ENCODE data around the gene EGF.

Gene EGF

DNA sequence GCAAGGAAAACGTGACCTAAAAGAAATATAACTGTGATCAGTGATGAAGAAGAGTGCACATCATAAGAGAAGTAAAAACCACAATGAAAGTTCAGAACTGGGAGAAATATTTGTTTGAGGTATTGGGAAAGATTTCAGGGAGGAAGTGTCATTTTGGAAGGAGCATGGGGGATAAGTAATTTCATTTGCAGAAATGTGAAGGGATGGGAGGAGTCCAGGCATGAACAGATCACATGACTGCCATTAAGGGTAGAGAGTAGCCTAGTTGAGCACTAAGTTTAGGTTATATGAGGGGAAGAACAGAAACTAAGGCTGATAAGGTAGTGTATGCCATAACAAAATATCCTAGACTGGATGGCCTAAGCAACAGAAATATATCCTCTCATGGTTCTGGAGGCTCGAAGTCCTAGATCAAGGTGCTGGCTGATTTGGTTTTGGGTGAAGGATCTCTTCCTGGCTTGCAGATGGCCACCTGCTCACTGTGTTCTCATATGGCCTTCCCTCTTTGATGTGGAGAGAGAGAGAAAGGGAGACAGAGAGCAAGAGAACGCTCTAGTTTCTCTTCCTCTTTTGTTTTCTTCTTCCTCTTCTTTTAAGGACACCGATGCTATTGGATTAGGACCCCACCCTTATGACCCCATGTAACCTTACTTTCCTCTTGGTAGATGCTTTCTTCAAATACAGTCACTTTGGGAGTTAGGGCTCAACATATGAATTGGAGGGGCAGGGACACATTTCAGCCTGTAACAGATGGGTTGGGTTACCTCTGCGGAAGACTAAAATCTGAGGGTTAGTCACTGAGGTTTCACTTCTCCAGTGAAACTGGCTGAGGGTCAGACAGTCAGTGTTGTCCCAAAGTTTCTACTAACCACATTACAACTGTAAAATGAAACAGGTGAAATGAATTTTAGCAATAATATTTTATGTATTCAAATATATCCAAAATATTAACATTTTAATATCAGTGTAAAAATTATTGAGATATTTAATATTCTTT lies 77.9 kb downstream of the EGF start:
- no peak for DNase-seq (ENCODE audit: low read depth in 2 of 3, low spot score in 1 of 3)

DNA sequence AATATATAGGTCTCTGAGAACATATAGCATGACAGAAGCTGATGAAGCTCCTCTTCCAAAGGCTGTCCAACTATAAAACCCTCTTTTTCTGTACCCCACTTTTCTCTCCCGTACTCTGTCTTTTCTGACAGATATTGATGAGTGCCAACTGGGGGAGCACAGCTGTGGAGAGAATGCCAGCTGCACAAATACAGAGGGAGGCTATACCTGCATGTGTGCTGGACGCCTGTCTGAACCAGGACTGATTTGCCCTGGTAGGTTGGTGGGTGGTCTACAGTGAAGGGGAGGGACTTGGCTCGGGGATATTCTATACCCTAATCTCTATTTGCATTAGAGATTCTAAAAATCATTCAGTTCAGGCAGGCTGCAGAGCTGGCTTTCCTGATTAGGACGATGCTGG lies 80.4 kb downstream of the EGF start:
- DNase-seq (ENCODE audit: low read depth in 2 of 3, low spot score in 1 of 3) = no peak

DNA sequence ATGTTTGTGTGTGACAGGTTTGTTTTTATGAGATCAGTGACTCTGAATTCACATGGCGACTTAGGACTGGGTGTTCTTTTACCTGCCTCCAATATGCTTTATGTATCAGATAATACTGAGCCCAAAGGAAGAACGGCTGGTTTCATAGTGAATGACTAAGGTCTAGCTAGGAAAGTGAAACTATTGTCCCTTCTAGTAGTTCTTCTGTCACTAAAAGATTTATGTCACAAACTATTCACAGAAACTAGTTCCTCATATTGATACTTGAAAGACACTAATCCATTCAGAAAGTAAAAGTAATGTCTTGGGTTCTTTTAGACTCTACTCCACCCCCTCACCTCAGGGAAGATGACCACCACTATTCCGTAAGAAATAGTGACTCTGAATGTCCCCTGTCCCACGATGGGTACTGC lies 81.7 kb downstream of the EGF start:
- no peak for DNase-seq (ENCODE audit: low read depth in 2 of 3, low spot score in 1 of 3)

DNA sequence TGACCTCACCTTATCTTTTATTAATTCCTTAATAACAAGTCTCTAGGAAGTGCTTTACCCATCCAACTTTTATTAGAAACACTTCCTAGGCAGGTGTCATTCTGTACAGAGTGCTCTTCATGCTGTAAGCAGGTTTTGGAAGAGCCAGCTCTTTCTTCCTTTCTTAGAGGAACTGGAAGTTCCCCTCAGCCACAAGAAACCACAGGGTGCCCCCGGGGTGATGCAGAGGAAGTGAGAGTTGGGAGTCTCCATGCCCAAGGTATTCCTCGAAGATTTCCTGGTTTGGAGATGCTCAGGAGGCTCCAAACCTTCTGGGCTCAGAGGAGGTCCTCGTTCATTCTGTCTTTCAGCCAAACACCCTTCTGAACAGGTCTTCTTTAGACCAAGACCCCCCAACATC lies 83.8 kb downstream of the EGF start:
- DNase-seq (ENCODE audit: low read depth in 2 of 3, low spot score in 1 of 3) = no peak

DNA sequence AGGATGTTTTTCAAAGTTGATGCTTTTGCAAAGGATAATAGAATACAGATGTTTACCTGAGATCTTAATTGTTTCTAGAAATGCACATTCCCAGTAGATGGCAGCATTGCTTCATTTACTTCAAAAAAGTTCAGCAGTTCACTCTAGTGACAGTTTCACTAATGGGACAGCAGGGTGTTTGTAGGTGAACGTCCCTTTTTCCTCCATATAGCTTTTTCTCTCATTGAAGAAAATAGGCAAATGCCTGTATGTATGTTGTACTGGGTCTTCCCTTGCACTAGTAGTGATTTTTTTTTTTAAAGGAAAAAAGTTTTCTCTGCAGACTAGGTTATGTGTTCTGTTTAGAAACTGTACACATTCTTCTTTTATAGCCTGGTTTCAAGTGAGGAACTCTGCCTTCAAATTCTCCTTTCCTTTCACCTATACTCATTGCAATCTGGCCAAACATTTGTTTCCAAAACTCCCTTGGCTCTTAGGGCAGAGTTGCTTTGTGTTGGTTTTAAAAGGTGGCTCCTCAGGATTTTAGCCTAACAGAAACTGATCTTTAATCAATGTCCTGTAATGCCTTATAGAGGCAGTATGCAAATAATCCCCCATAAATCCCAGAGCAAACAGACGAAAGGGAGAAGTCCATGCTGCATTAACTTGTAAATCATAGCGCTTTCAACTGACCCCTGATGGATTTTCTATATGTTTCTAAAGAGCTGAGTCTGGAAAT lies 86.3 kb downstream of the EGF start:
- peak in 1 of 3 donors; percentile 61 for DNase-seq (ENCODE audit: low read depth in 2 of 3, low spot score in 1 of 3)

DNA sequence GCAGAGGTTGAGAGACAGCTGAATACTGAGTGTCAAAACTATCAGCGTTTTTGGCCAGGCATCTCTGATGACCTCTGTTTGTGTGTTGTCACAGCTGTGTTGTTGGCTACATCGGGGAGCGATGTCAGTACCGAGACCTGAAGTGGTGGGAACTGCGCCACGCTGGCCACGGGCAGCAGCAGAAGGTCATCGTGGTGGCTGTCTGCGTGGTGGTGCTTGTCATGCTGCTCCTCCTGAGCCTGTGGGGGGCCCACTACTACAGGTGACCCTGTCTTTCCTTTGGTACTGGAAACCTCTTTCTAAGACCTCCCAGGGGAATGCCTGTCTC lies 86.9 kb downstream of the EGF start:
- DNase-seq (ENCODE audit: low read depth in 2 of 3, low spot score in 1 of 3) = no peak

DNA sequence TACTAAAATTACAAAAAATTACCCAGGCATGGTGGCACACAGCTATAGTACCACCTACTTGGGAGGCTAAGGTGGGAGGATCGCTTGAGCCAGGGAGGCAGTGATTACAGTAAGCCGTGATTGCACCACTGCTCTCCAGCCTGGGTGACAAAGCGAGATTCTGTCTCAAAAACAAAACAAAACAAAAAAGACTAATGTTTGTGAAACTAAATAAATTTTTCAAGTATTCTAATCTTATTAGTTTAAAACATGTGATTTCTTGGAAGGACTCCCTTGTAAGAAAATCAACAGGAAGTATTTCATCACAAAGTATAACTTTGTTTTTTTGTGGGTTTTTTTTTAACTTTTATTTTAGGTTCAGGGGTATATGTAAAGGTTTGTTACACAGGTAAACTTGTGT lies 89.6 kb downstream of the EGF start:
- DNase-seq (ENCODE audit: low read depth in 2 of 3, low spot score in 1 of 3) = no peak

DNA sequence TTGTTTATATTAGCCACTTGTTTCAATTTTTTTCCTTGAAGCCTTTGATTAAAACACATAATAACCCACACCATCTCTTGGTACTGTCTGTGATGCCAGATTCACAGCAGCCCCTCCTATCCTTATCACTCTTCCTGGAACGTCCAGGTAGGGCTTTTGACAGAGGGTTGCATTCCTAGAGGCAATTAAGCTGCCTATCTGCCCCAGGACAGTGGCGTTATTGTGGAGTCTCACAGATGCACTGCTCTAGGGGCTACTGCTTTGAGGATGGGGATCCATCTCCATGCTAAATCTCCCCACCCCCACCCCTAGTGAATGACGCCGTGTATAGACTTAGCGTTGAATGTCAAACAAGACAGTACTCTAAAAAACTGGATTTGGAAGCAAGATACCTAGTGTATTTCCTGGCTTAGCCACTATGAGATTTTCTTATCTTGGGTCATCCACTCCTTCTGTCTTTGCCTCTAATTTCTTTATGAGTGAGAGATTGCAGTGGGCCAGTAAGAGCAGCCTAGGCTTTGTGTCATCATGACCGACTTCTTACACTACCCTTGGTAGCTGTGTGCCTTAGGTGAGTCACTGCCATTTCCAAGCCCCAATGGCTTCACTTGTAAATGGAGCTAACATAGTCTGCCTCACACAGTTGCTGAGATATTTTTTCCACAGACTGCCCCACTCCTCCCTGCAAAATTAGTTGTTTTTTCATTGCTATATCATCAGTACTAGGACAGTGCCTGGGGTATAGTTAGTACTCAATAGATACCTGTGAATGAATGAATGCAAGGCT lies 90.9 kb downstream of the EGF start:
- DNase-seq (ENCODE audit: low read depth in 2 of 3, low spot score in 1 of 3) = no peak

DNA sequence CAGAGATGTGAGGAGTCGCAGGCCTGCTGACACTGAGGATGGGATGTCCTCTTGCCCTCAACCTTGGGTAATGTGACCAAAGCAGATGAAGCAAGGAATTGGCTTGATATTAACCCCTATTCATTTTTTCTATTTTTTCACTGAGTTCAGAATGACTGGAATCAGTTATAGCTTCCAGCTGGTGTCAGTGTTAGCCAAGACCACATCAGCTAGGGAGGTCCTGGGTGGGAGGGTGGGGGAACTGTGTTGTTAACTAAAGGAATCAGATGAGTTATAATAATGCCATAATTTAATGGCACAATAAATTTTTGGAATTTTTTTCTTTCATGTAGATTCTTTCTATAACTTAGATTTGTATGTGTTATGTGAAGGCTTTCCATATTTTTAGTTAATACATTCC lies 91.9 kb downstream of the EGF start:
- DNase-seq (ENCODE audit: low read depth in 2 of 3, low spot score in 1 of 3) = no peak

DNA sequence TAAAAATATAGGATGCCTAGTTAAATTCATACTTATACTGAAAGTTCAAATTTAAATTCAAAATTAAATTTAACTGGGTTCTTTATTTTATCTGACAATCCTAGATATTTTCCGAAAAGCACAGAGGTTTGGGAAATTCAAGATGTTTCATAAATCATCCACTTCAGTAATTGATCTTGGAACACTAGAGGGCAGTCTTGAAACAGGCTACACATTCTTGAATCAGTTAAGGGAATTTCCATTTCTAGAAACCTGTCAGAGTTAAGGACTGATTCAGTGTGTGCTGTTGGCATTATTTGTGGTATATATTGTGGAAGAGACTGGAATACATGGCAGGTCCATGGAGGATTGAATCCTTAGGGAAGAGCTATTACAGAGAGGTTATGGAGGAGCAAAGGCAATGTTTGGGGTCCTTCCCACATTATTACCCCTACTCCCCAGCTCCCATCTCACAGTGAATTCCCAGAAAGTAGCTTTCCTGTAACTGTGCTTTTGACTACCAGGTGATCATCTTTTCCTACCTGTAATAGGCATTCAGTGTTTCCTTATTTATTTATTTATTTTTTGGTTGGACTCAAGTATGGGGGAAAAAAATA lies 92.9 kb downstream of the EGF start:
- peak in 1 of 3 donors; percentile 28 for DNase-seq (ENCODE audit: low read depth in 2 of 3, low spot score in 1 of 3)

DNA sequence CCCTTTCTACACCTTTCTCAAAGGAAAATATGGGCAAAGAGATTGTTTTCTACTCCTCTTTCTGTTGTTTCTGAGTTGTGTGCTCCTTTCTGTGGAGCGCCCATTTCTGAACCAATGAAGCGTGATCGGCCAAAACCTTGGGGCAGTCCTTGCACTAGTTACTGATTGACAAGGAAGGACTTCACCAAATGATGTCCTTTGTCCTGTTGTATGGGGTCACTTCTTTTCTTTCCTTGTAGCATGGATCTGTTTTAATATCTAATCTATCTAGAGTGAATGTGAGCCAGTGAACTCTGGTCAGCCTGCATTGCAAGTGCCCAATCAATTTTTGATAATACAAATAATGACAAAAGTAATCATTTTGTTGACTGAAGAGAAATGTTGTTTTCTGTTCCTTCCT lies 94.5 kb downstream of the EGF start:
- DNase-seq (ENCODE audit: low read depth in 2 of 3, low spot score in 1 of 3) = no peak

DNA sequence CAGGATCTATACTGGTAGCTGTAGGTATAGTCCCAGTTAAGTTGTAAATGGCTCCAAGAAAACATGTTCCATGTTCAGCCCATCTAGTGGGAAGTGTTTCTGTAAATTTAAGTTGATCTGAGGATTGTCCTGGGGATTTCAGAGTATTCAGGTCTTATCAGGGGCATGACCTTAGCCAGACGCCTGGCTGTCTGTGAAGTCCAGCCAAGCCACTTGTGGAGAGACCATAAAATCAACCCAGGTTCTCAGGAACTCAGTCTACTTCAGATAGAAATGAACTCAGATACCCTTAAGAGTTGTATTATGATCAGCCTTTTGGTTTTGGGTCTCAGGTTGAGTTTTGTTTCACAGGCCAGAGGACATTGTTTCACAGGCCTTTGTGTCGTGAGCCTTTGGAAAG lies 95.9 kb downstream of the EGF start:
- no peak for DNase-seq (ENCODE audit: low read depth in 2 of 3, low spot score in 1 of 3)

DNA sequence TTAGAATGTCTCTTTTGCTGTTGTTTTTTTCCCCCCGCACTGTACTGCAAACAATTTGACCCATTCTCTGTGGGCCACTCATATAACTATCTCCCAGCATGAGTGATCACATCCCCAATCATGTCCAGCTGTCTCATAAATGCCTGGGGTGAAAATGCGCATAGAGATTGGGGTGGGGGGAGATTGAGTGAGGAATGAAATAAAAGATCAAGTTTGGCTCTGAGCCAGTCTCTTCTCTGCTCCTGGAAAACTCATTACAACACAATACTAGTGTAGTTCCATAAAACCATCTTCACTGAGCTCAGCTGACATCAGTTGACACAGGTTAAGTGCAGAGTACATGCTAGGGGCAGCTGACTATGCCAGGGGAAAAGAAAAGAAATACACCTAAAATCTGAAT lies 96.9 kb downstream of the EGF start:
- no peak for DNase-seq (ENCODE audit: low read depth in 2 of 3, low spot score in 1 of 3)

DNA sequence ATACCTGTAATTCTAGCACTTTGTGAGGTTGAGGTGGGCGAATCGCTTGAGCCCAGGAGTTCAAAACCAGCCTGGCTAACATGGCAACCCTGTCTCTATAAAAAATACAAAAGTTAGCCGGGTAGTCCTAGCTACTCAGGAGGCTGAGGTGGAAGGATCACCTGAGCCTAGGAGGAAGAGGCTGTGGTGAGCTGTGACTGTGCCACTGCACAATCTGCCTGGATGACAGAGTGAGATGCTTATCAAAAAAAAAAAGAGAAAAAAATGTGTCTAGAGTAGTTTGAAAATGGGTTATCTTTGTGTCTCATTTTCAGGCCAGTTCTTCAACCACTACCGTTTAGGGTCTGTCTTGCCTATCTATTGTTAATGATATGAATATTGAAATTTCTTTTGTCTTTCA lies 98.1 kb downstream of the EGF start:
- no peak for DNase-seq (ENCODE audit: low read depth in 2 of 3, low spot score in 1 of 3)

DNA sequence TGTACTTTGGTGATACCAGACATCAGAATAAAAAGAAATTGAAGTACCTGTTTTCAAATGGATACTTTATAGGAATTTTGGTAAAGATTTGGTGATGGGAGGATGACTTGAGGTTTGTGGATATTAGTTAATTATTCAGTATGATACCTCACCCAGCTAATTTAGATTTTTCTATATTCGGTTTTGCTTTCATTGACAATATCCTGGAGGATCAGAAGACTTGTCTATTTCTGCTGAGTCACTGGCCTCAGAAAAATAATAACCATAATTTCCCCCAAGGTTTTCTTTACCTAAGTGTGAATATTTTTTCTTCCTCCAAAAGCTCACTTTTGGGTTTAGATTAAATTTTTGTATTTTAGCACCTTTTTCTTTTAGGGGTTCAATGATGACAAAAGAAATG lies 100.2 kb downstream of the EGF start:
- DNase-seq (ENCODE audit: low read depth in 2 of 3, low spot score in 1 of 3) = no peak

DNA sequence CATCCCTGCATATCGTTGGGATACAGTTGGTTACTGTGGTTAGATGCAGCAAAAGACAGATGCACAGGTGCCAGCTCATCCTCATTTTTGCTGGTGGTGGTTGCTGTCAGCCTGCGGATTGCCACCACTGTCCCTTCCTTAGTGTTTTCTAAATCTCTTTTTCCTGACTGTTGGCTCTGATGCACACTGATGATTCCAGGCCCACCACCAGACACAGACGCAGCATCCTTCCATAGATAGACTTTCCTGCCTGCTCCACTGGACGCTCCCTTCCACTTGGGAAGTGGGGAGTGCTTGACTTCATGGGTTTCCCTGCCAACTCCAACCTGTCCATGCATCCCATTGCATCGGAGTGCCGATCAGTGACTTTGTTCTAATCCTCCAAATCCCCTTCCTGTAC lies 101.5 kb downstream of the EGF start:
- DNase-seq (ENCODE audit: low read depth in 2 of 3, low spot score in 1 of 3) = no peak

DNA sequence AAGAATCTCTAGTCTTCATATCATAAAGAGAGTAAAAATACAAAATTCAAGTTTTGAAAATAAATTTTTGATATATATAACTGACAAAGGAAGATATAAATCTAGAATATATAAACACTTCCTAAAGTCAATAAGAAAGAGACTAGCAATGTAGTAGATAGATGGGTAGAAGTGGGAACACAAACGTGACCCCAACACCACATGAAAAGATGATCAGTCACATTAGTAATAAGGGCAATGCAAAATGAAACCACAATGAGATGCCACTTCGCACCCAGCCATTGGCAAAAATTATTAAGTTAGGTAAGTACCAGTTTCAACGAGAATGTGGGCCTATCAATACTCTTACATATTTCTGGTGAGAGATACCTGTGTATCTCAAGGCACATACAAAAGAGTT lies 106.5 kb downstream of the EGF start:
- DNase-seq (ENCODE audit: low read depth in 2 of 3, low spot score in 1 of 3) = no peak

DNA sequence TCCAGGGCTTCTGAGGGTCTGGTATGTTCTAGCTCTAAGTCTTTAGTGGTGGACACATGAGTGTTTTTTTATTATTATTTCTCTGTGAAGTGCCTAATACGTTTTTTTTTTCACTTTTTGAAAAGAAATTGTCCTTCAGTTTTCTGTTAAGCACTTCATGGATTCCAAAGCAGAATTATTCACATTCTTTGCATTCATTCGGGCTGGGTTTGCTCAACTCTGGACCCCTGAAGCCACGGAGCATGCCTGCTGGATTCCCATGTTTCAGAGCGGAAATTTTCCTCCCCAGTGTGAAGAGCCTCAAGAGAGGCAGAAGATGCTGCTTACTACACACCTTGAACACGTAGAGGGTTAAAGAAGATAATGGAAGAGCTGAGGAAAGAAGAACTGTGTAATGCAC lies 107.5 kb downstream of the EGF start:
- DNase-seq (ENCODE audit: low read depth in 2 of 3, low spot score in 1 of 3) = no peak

DNA sequence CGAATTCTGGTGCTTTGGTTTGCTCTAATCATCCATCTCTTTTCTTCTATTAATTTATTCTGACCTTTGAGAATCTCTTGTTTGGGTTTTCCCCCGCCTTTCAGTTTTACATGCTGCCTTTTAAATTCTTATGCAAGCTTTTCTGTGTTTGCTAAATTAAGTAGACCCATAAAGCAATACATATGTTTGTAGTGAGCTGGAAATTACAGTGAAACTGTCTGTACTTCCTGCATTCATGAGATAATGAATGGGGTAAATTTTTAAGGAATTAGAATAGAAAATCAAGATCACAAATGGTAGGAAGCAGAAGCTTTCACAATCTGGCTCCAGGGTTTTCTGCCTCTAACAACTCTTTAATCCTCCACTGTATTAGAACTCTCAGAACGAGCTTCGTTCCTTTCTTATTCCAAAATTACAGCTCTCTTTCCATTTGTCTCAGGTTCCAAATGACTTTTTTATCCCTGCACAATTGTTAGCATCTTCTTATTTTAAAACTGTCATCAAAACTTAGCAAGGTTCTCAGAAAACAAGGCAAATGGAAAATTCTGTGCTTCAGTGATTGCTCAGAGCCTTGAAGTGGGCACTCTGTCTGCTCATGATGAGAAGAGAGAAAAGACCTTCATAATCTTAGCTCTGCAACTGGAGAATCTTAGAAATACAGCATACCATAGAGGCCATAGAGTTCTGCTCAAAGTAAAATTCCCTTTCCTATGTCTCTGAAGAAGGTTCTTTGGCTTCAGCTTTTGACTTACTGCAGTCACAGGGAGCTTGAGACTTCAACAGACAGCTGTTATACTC lies 108.2 kb downstream of the EGF start:
- no peak for DNase-seq (ENCODE audit: low read depth in 2 of 3, low spot score in 1 of 3)

DNA sequence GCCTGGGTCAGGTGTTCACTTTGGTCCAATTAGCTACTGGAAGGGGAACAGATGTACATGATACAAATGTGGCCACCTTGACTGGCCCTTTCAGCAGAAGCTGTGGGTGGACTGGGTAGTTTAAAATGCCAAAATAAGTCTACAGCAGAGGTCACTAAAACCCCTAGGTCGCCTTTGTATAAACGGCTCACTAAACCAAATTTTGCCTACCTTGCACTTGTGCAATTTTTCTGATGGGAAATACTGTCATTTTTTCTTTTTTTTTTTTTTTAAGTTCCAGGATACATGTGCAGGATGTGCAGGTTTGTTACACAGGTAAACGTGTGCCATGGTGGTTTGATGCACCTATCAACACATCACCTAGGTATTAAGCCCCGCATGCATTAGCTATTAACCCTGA lies 109.8 kb downstream of the EGF start:
- no peak for DNase-seq (ENCODE audit: low read depth in 2 of 3, low spot score in 1 of 3)

DNA sequence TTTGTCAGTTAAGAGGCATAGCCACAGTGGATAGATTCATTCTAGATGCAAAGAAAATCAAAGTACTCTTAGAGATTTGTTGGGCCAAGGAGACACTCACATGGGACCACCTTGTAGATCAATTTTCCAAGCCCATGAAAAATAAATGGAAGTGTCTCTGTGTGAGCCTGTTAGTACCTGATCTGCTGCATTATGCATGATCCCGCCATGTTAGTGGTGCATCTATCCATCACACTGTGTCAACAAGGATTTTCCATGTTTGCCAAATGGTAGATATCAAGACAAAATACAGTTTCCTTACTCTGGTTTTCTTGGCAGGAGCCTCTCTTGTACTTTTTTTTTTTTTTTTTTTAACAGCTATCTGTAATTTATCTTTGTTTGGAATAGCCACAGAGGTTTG lies 112.4 kb downstream of the EGF start:
- DNase-seq (ENCODE audit: low read depth in 2 of 3, low spot score in 1 of 3) = no peak

All from stimulated activated CD4-positive, alpha-beta T cell treated with anti-CD3 and anti-CD28 coated beads, Interleukin-12 subunit alpha, Interleukin-12 subunit beta, amount 100 ng/mL, for 48 hours (primary cell).